Measurements from ENCODE around the gene MTX3.

GRCh38 chr5:79982136-79982535, 8.9 kb downstream of the MTX3 start:
- TF ChIP-seq CTCF (IDR thresholded peaks at IDR 0.05; ENCODE audit: low read depth, low read length, missing input control) (no peak), REST (IDR thresholded peaks at IDR 0.05) (no peak)
